Fibroblast of the aortic adventitia (primary cell): ENCODE measurements around the gene OLR1. TPM values are rescaled to one million over a fixed set of nuclear protein-coding genes. Genes with fewer than 3 reads are reported as not detected.
"Not testable (repeated sequence)": the region's sequence is repeated elsewhere in the genome, so short reads cannot be mapped to it uniquely, and the experiment has no call there.

Experiments
- DNase-seq: peaks from one replicate; pipeline ENCODE4 v3.0.0-alpha.2; 2010; ENCODE audit warnings: low read depth
- H3K4me3 ChIP-seq: 2 replicates; pipeline ENCODE4 v1.5.1; 2011; ENCODE audit warnings: low read depth, mild to moderate bottlenecking, control low read depth, low read length, moderate library complexity
- CTCF ChIP-seq: IDR thresholded peaks from 2 replicates; pipeline ENCODE4 v1.5.1; 2011; ENCODE audit warnings: mild to moderate bottlenecking, low read length, control low read depth, inconsistent platforms; ENCODE audit not compliant: insufficient read depth
- total RNA-seq: library from RNA; depleted of rRNA; stranded (reverse); fragments of >200 nt; gene quantifications from 2 replicates; pipeline ENCODE4 v1.2.3, GENCODE V29; 2012; ENCODE audit warnings: low replicate concordance

Gene OLR1
- total RNA-seq, 1 donor: not detected

- no peak overlapping the region for H3K4me3 ChIP-seq
- DNase-seq: no peak
- TF ChIP-seq CTCF: no peak
These were observed 33.4 kb upstream of the OLR1 start for GRCh38 chr12:10205220-10205807.

GRCh38 chr12:10204495-10204894 is 32.6 kb upstream of the OLR1 start:
- H3K4me3 ChIP-seq, DNase-seq: not testable (repeated sequence)

GRCh38 chr12:10197879-10198278 is 25.9 kb upstream of the OLR1 start:
- TF ChIP-seq CTCF: no peak
- DNase-seq: no peak
- no peak overlapping the region for H3K4me3 ChIP-seq

GRCh38 chr12:10196210-10196609 is 24.3 kb upstream of the OLR1 start:
- no peak overlapping the region for H3K4me3 ChIP-seq
- TF ChIP-seq CTCF: no peak
- no peak for DNase-seq

GRCh38 chr12:10194160-10194670 is 22.3 kb upstream of the OLR1 start:
- H3K4me3 ChIP-seq: no peak overlapping the region
- DNase-seq: no peak
- TF ChIP-seq CTCF: no peak

GRCh38 chr12:10191865-10192264 is 19.9 kb upstream of the OLR1 start:
- peak; percentile 53 for DNase-seq

More at GRCh38 chr12:10191865-10192264, 19.9 kb upstream of the OLR1 start:
- TF ChIP-seq CTCF: no peak
- no peak overlapping the region for H3K4me3 ChIP-seq
